ENCODE measurements around the gene ANKAR.

DNA sequence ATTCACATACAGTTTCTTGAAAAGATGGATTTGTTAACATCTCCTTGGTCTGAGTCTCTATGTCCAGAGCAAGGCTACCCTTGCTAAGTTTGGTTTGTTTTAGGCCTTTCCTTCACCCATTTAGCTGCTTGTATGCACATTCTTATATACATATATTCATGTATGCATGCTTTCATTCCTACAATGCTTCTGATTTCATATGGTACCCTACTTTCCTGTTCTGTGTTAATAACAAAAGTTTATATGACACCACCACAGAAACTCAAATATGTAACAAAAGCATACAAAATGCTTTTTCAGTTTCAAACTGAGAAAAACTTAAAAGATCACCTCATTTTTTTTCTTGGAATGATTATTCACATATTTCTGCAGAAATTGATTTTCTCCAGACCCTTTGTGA is 48.7 kb downstream of the ANKAR start:
- TF ChIP-seq POLR2A (IDR thresholded peaks at IDR 0.05) (no peak), CTCF (IDR thresholded peaks at IDR 0.05) (no peak)
